ENCODE data around the gene ANKRD66. TPM values are rescaled to one million over a fixed set of nuclear protein-coding genes. Genes with fewer than 3 reads are reported as not detected.

The ANKRD66 gene
- polyA plus RNA-seq, 4 donors: 0.04 TPM; not detected in 3

GRCh38 chr6:46808806-46809205 is 62.1 kb downstream of the ANKRD66 start:
- no peak for FAIRE-seq
- peaks cover 0 to 1% (median 0%) of the 10 kb centered on the region in 3 donors for H3K36me3 ChIP-seq (ENCODE audit: control insufficient read depth in 3 of 3, insufficient read depth in 2 of 3, low read depth in 1 of 3, low read length in 3 of 3)
- 34 to 68% (median 57%) methylated on average over 1 of the region's 1 CpG for WGBS, 3 donors

More at GRCh38 chr6:46808806-46809205, 62.1 kb downstream of the ANKRD66 start:
- DNase-seq: no peak
- H3K9me3 ChIP-seq (ENCODE audit: control insufficient read depth in 2 of 2, insufficient read depth in 1 of 2, low read depth in 1 of 2, low read length in 1 of 2): no peaks in the 10 kb centered on the region
- H3K27me3 ChIP-seq (ENCODE audit: control insufficient read depth in 3 of 3, insufficient read depth in 3 of 3, low read length in 3 of 3): peaks cover 0 to 2% (median 0%) of the 10 kb centered on the region in 3 donors
- H3K4me3 ChIP-seq (ENCODE audit: low read depth in 1 of 3, low read length in 3 of 3): no peak overlapping the region
- H3K27ac ChIP-seq (ENCODE audit: low read depth in 1 of 3, low read length in 2 of 3): peak overlapping the region in 1 of 3 donors; percentile 71
- H3K4me1 ChIP-seq (ENCODE audit: control insufficient read depth in 3 of 3, insufficient read depth in 2 of 3, low read depth in 1 of 3, low read length in 2 of 3): peaks cover 0 to 18% (median 0%) of the 10 kb centered on the region in 3 donors

Other genes with a start within 250 kb of the ANKRD66 start
- gene CYP39A1, start 94.1 kb upstream of the ANKRD66 start, polyA plus RNA-seq: 1 to 10 TPM in 2 of 4 donors, under 1 TPM in 1, not detected in 1; 0.22 to 3.4 (median 2.5) TPM
- 10 to 100 TPM in 1 of 4 donors, 1 to 10 TPM in 2, not detected in 1; 1.3 to 45.4 (median 3.7) TPM for gene SLC25A27, start 94.0 kb upstream of the ANKRD66 start, polyA plus RNA-seq
- gene TDRD6, start 59.0 kb upstream of the ANKRD66 start, polyA plus RNA-seq: under 1 TPM in 2 of 4 donors, not detected in 2; 0.04 to 0.49 TPM
- 1 to 10 TPM in 3 of 4 donors, under 1 TPM in 1; 0.67 to 3.5 (median 1.2) TPM for gene PLA2G7, start 11.6 kb upstream of the ANKRD66 start, polyA plus RNA-seq
- 100 to 1,000 TPM in 3 of 4 donors, 10 to 100 TPM in 1; 73.9 to 739 (median 160) TPM for gene MEP1A, start 46.5 kb downstream of the ANKRD66 start, polyA plus RNA-seq
- 1 to 10 TPM in 2 of 4 donors, under 1 TPM in 2; 0.45 to 7.4 (median 3.0) TPM for gene ADGRF5, start 175.0 kb downstream of the ANKRD66 start, polyA plus RNA-seq